Measurements from ENCODE around the gene HS2ST1.

DNA sequence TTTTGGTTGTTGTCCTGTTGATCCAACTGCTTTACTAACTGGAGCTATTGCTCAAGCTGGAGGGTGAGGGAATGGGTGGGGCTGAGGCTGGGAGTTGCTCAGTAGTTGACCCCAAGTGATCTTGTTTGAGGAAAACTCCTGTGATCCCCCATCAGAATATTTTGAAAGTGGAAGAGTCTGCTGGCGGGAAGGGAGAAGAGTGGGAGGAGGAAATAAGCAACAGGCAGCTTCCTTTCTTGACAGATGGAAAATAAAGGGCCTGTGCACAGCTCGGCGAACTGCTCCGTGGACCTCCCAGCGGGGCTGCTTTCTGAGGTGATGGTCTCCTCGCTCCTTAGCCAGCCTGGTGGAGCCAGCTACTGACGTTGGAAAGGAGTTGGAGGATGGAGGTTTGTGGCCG lies 215.2 kb downstream of the HS2ST1 start:
- TF ChIP-seq, protein P1, sequence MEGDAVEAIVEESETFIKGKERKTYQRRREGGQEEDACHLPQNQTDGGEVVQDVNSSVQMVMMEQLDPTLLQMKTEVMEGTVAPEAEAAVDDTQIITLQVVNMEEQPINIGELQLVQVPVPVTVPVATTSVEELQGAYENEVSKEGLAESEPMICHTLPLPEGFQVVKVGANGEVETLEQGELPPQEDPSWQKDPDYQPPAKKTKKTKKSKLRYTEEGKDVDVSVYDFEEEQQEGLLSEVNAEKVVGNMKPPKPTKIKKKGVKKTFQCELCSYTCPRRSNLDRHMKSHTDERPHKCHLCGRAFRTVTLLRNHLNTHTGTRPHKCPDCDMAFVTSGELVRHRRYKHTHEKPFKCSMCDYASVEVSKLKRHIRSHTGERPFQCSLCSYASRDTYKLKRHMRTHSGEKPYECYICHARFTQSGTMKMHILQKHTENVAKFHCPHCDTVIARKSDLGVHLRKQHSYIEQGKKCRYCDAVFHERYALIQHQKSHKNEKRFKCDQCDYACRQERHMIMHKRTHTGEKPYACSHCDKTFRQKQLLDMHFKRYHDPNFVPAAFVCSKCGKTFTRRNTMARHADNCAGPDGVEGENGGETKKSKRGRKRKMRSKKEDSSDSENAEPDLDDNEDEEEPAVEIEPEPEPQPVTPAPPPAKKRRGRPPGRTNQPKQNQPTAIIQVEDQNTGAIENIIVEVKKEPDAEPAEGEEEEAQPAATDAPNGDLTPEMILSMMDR (tag by site-specific recombination; IDR thresholded peaks at IDR 0.05) = no peak
- TF ChIP-seq ZNF221 (tag by site-specific recombination; IDR thresholded peaks at IDR 0.05; ENCODE audit: borderline replicate concordance) = no peak
- no peak for TF ChIP-seq ZNF114 (tag by site-specific recombination; IDR thresholded peaks at IDR 0.05)
- TF ChIP-seq ZNF555 (tag by site-specific recombination; conservative IDR thresholded peaks at IDR 0.05) = no peak
